Lower lobe of right lung (tissue), 2 donors: ENCODE data around the gene TTLL7. TPM values are rescaled to one million over a fixed set of nuclear protein-coding genes. Genes with fewer than 3 reads are reported as not detected.
A peak's percentile ranks its signal among the peaks of the same experiment; 100 is the strongest.

Experiments used
- ATAC-seq, 2 donors: fragments of 200-7000 bp; cut with Tn5 transposase; one replicate each; pipeline ENCODE4 v1.9.1; 2020 to 2022; ENCODE audit warnings: mild to moderate bottlenecking in 2 of 2, moderate library complexity in 2 of 2
- DNase-seq: peaks from one replicate; pipeline ENCODE4 v3.0.0-alpha.2; 2020
- H3K27ac ChIP-seq: fragments of 200-600 bp; one replicate; pipeline ENCODE4 v1.8.0; 2022
- H3K27me3 ChIP-seq: fragments of 200-600 bp; one replicate; pipeline ENCODE4 v1.8.0; 2022; ENCODE audit warnings: low read depth
- H3K36me3 ChIP-seq: fragments of 200-600 bp; one replicate; pipeline ENCODE4 v1.8.0; 2022; ENCODE audit warnings: mild to moderate bottlenecking
- H3K4me1 ChIP-seq: fragments of 200-600 bp; one replicate; pipeline ENCODE4 v1.8.0; 2022
- H3K4me3 ChIP-seq: fragments of 200-600 bp; one replicate; pipeline ENCODE4 v1.8.0; 2022; ENCODE audit warnings: mild to moderate bottlenecking
- H3K9me3 ChIP-seq: fragments of 200-600 bp; one replicate; pipeline ENCODE4 v1.8.0; 2022
- intact Hi-C: fragments of 100-400 bp; cut with DNase I; formaldehyde crosslinking; loops from one replicate; pipeline ENCODE4 v1.11.0; 2022
- total RNA-seq: library from RNA; stranded (reverse); fragmentation: NEBNext Ultra II Directional; extraction: Animal tissue kit (Norgen Biotek cat#: 25700); gene quantifications from one replicate; pipeline ENCODE4 v1.2.1, GENCODE V29; 2021
- TF ChIP-seq, protein P1 (sequence below): fragments of 200-600 bp; IDR thresholded peaks from one replicate; pipeline ENCODE4 v1.8.0; 2022; ENCODE audit warnings: antibody characterized with exemption, mild to moderate bottlenecking
- donor health status: DM: no; HTN: yes; CAD: no; lungs with severe emphysema.

Gene TTLL7
- total RNA-seq, 1 donor from 2014 or later, result 20.3 TPM

DNA sequence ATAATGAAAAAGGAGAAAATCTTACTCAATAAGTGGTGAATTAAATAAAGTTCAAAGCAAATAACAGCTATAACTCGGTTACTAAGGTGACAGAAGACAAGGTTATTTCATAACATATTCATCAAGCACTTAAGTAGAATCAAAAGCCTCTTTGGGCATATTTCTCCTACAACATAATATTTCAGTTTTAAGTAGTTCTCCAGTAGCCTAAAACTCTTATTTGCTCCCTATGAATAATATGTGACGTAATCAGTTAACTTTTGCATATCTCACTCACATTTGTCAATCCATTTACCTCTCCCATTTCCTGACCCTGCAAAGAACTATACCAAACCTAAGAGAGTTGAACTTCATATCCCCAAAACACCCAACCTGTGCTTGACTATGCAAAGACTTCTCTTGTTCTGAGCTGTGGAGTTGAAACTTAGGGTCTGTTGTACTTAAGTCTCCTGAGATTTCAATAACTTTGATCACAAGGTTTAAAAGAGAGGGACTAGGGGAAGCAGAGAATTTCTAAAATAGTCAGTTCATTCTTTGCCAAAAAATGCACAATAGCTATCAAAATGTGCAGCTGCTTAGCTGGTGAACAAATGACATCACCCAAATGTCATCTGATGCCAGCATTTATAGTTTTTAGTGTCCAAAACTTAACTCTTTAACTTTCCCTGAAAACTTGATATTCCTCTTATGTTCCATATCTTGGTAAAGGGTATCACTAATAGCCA, 37.2 kb downstream of the TTLL7 start:
- no peak overlapping the region for H3K4me3 ChIP-seq
- intact Hi-C loops, result no loop called here
- H3K4me1 ChIP-seq, result peaks cover 8% of the 10 kb centered on the region
- H3K27me3 ChIP-seq, result no peaks in the 10 kb centered on the region
- no peaks in the 10 kb centered on the region for H3K36me3 ChIP-seq
- no peaks in the 10 kb centered on the region for H3K9me3 ChIP-seq
- DNase-seq, result no peak
- TF ChIP-seq, protein P1, sequence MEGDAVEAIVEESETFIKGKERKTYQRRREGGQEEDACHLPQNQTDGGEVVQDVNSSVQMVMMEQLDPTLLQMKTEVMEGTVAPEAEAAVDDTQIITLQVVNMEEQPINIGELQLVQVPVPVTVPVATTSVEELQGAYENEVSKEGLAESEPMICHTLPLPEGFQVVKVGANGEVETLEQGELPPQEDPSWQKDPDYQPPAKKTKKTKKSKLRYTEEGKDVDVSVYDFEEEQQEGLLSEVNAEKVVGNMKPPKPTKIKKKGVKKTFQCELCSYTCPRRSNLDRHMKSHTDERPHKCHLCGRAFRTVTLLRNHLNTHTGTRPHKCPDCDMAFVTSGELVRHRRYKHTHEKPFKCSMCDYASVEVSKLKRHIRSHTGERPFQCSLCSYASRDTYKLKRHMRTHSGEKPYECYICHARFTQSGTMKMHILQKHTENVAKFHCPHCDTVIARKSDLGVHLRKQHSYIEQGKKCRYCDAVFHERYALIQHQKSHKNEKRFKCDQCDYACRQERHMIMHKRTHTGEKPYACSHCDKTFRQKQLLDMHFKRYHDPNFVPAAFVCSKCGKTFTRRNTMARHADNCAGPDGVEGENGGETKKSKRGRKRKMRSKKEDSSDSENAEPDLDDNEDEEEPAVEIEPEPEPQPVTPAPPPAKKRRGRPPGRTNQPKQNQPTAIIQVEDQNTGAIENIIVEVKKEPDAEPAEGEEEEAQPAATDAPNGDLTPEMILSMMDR, result no peak
- peak in 1 of 2 donors; percentile 76 for ATAC-seq
- H3K27ac ChIP-seq, result no peak overlapping the region

DNA sequence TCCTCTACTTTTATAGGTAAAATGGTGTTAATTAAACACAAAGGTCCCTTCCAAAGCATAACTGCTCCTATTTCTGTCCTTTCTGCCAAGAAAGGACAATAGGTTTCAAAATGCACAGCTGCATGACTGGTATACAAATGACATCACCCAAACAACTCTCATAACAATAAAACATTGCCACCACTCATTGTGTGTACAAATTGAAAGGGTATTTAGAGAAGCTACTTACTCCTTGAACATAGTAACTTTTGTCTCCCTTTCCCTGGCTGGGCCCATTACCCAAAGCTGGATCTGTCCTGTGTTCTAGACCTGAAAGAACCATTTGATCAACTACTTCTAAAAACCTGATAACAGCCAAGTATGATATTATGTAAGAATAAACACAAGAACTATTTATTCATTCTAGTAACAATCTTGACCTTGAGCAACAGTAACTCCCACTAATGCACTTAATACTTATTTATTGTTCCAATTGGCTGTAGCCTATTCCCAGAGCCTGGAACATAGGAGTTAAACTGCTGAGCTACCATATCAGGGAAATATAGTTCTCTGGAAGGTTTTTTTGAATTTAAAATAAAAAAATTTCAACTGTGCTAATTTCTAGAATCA, 38.2 kb downstream of the TTLL7 start:
- Histone ChIP-seq H3K36me3 (no peaks in the 10 kb centered on the region), H3K4me3 (no peak overlapping the region), H3K27ac (no peak overlapping the region), H3K27me3 (no peaks in the 10 kb centered on the region), H3K4me1 (peaks cover 8% of the 10 kb centered on the region), H3K9me3 (no peaks in the 10 kb centered on the region)
- intact Hi-C loops, result no loop called here
- ATAC-seq (peak in 1 of 2 donors; percentile 69), DNase-seq (no peak)
- TF ChIP-seq, protein P1, result no peak

DNA sequence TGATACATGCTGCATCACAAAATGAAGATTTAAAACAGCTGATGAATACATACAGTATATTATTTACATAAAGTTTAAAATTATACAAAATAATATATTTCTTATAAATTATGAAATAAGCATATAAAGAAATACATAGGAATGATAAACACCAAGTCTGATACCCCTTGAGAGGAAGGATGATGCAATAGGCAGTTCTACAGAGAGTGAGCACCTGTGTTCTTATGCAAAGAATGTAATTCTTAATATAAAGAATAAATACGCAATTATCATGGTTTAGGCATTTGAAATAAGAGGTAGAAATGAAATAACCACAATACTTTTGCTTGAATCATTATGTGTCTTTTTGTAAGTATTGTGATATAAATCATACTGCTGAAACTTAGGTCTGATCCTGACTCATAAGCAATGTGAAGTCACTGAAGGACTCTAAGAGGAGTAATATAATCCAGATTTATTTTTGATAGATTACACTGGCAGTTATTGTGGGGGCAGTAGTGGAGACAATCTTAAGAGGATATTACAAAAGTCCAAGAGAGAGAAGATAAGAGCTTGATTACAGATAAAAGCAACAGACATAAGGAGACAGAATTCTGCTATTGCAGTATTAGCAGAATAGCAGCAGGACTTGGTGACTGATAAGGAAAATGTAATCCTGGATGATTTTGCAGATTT, 39.0 kb downstream of the TTLL7 start:
- Histone ChIP-seq H3K4me1 (peaks cover 8% of the 10 kb centered on the region), H3K27me3 (no peaks in the 10 kb centered on the region), H3K9me3 (no peaks in the 10 kb centered on the region), H3K27ac (no peak overlapping the region), H3K36me3 (no peaks in the 10 kb centered on the region), H3K4me3 (no peak overlapping the region)
- TF ChIP-seq, protein P1, result no peak
- intact Hi-C loops, result no loop called here
- DNase-seq, result no peak
- ATAC-seq, result no peak

DNA sequence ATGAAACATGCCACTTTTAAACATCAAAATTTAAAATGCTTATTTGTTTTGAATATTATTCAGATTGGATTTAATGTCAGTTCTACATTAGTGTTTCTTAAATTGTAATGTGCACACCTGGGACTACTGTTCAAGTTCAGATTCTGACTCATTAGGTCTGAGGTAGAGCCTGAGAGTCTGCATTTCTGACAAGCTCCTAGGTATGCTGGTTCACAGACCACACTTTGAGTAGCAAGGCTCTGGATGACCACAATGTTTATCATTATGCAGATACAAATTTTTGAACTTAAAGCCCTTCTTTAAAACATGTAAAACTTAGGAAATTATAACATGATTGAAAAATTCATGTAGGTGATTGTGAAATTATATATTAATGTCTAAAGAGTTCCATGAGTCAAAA, 40.2 kb downstream of the TTLL7 start:
- Histone ChIP-seq H3K36me3 (no peaks in the 10 kb centered on the region), H3K27ac (no peak overlapping the region), H3K4me1 (peaks cover 8% of the 10 kb centered on the region), H3K9me3 (no peaks in the 10 kb centered on the region), H3K4me3 (no peak overlapping the region), H3K27me3 (no peaks in the 10 kb centered on the region)
- intact Hi-C loops, result no loop called here
- TF ChIP-seq, protein P1, result no peak
- no peak for DNase-seq
- no peak for ATAC-seq

DNA sequence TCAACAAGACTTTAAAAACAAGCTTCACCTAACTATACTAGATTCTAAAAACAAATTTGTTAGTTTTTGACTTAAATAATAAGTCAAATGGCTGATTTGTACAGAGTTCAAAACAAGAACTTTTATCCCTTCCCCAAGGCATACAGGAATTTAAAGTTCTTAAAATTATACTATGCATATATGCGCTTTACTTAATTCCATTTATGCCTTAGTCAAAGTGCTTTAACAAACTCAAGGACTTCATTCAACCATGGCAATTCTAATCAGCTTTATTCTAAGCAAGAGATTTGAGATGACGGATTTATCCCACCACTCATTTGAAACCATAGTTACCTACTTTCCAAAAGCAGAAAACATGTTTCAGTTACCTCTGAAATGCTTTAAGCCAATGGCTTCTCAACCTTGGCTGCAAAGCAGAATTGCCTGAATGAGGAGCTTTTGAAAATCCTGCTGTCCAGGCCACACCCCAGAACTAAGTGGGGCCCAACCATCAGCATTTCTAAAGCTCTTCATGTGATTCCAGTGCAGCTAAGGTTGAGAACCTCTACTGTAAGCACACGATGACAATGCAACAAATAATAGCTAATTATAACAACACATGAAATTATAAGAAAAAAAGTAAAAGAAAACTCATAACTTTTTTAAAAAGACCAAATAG, 44.6 kb downstream of the TTLL7 start:
- no peak overlapping the region for H3K4me3 ChIP-seq
- H3K27me3 ChIP-seq, result no peaks in the 10 kb centered on the region
- TF ChIP-seq, protein P1, result no peak
- DNase-seq (no peak), ATAC-seq (no peak)
- intact Hi-C loops, result no loop called here
- H3K9me3 ChIP-seq, result no peaks in the 10 kb centered on the region
- no peaks in the 10 kb centered on the region for H3K4me1 ChIP-seq
- no peaks in the 10 kb centered on the region for H3K36me3 ChIP-seq
- H3K27ac ChIP-seq, result no peak overlapping the region
